Measurements from ENCODE around the gene EDNRB. TPM values are rescaled to one million over a fixed set of nuclear protein-coding genes. Genes with fewer than 3 reads are reported as not detected.

The EDNRB gene
- total and polyA plus RNA-seq, 4 donors: 11.3 to 20.4 (median 14.1) TPM

DNA sequence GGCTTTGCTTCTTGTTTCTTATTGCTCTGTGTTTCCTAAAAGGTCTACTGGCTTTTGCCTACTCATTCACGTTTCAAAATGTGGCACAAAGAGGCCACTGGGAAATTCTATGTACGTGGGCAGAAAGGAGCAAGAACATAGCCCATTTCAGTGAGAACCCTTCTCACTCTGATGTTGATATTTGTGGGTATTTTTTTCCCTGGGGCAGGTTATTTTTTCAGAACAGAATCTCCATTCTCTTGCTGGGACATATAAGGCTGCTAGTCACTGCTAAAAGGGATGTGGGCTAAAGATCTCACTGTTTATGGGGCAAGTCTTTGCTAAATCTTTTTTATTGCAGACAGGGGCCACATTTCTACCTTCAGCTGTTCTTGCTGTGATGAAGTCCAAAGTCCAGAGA is 27.1 kb downstream of the EDNRB start:
- no peak for TF ChIP-seq TAF1 (conservative IDR thresholded peaks at IDR 0.05)
- TF ChIP-seq HNF4A (conservative IDR thresholded peaks at IDR 0.05): no peak
- TF ChIP-seq, protein P1, sequence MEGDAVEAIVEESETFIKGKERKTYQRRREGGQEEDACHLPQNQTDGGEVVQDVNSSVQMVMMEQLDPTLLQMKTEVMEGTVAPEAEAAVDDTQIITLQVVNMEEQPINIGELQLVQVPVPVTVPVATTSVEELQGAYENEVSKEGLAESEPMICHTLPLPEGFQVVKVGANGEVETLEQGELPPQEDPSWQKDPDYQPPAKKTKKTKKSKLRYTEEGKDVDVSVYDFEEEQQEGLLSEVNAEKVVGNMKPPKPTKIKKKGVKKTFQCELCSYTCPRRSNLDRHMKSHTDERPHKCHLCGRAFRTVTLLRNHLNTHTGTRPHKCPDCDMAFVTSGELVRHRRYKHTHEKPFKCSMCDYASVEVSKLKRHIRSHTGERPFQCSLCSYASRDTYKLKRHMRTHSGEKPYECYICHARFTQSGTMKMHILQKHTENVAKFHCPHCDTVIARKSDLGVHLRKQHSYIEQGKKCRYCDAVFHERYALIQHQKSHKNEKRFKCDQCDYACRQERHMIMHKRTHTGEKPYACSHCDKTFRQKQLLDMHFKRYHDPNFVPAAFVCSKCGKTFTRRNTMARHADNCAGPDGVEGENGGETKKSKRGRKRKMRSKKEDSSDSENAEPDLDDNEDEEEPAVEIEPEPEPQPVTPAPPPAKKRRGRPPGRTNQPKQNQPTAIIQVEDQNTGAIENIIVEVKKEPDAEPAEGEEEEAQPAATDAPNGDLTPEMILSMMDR (IDR thresholded peaks at IDR 0.05; ENCODE audit: low read depth, low read length, missing input control): no peak
- TF ChIP-seq, protein P2, sequence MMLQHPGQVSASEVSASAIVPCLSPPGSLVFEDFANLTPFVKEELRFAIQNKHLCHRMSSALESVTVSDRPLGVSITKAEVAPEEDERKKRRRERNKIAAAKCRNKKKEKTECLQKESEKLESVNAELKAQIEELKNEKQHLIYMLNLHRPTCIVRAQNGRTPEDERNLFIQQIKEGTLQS (IDR thresholded peaks at IDR 0.05): no peak
- Histone ChIP-seq H3K4me1 (ENCODE audit: control insufficient read depth in 4 of 4, insufficient read depth in 4 of 4, low read length in 3 of 4) (no peaks in the 10 kb centered on the region), H3K36me3 (ENCODE audit: control insufficient read depth in 4 of 4, insufficient read depth in 3 of 4, low read depth in 1 of 4, low read length in 3 of 4) (no peaks in the 10 kb centered on the region), H3K9me3 (ENCODE audit: control insufficient read depth in 4 of 4, low read length in 3 of 4) (no peaks in the 10 kb centered on the region), H3K9ac (ENCODE audit: low read depth in 1 of 2, low read length in 2 of 2) (no peak overlapping the region), H3K27me3 (ENCODE audit: control insufficient read depth in 4 of 4, insufficient read depth in 4 of 4, low read length in 3 of 4) (no peaks in the 10 kb centered on the region), H3K4me3 (ENCODE audit: low read depth in 1 of 3, low read length in 3 of 3) (no peak overlapping the region), H3K27ac (ENCODE audit: low read depth in 1 of 2, low read length in 2 of 2) (no peak overlapping the region)
- DNase-seq (ENCODE audit: low spot score): no peak
- 51% methylated on average over 2 of the region's 2 CpGs for WGBS

DNA sequence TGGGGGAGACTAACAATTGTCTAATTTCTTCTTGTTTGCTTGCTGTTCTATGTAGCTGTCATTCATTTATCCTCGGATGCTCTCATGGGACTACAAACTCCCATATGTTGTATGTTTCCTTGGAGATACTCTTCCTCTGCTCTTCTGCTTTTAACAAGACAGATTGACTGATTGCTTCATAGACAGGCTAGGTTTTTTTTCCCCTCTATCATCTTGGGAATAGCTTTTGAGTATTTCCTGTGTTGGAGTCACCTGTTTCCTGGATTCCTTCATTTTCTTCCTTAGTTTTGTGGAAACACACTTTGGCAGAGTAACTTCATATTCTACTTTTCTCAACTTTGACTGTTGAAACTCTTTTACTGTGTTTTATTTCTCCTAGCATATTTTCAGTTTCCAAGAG is 27.6 kb downstream of the EDNRB start:
- Histone ChIP-seq H3K4me3 (ENCODE audit: low read depth in 1 of 3, low read length in 3 of 3) (no peak overlapping the region), H3K27ac (ENCODE audit: low read depth in 1 of 2, low read length in 2 of 2) (no peak overlapping the region), H3K9me3 (ENCODE audit: control insufficient read depth in 4 of 4, low read length in 3 of 4) (no peaks in the 10 kb centered on the region), H3K4me1 (ENCODE audit: control insufficient read depth in 4 of 4, insufficient read depth in 4 of 4, low read length in 3 of 4) (no peaks in the 10 kb centered on the region), H3K27me3 (ENCODE audit: control insufficient read depth in 4 of 4, insufficient read depth in 4 of 4, low read length in 3 of 4) (no peaks in the 10 kb centered on the region), H3K9ac (ENCODE audit: low read depth in 1 of 2, low read length in 2 of 2) (no peak overlapping the region), H3K36me3 (ENCODE audit: control insufficient read depth in 4 of 4, insufficient read depth in 3 of 4, low read depth in 1 of 4, low read length in 3 of 4) (no peaks in the 10 kb centered on the region)
- TF ChIP-seq NR2F2 (IDR thresholded peaks at IDR 0.05) (no peak), TAF1 (conservative IDR thresholded peaks at IDR 0.05) (no peak), FOXA2 (IDR thresholded peaks at IDR 0.05) (no peak), JUND (IDR thresholded peaks at IDR 0.05) (no peak), YY1 (IDR thresholded peaks at IDR 0.05) (no peak), FOXA1 (IDR thresholded peaks at IDR 0.05) (no peak), RXRA (IDR thresholded peaks at IDR 0.05) (no peak), GABPA (IDR thresholded peaks at IDR 0.05 in 1 of 2, conservative IDR thresholded peaks at IDR 0.05 in 1 of 2) (no peak), HNF4G (IDR thresholded peaks at IDR 0.05) (no peak), SP1 (IDR thresholded peaks at IDR 0.05) (no peak), EGR1 (IDR thresholded peaks at IDR 0.05; ENCODE audit: low read depth in 2 of 2) (no peak), HNF4A (conservative IDR thresholded peaks at IDR 0.05) (no peak), RAD21 (IDR thresholded peaks at IDR 0.05) (no peak)
- TF ChIP-seq, protein P2 (IDR thresholded peaks at IDR 0.05): no peak
- TF ChIP-seq, protein P3, sequence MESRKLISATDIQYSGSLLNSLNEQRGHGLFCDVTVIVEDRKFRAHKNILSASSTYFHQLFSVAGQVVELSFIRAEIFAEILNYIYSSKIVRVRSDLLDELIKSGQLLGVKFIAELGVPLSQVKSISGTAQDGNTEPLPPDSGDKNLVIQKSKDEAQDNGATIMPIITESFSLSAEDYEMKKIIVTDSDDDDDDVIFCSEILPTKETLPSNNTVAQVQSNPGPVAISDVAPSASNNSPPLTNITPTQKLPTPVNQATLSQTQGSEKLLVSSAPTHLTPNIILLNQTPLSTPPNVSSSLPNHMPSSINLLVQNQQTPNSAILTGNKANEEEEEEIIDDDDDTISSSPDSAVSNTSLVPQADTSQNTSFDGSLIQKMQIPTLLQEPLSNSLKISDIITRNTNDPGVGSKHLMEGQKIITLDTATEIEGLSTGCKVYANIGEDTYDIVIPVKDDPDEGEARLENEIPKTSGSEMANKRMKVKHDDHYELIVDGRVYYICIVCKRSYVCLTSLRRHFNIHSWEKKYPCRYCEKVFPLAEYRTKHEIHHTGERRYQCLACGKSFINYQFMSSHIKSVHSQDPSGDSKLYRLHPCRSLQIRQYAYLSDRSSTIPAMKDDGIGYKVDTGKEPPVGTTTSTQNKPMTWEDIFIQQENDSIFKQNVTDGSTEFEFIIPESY (IDR thresholded peaks at IDR 0.05): no peak
- TF ChIP-seq, protein P4, sequence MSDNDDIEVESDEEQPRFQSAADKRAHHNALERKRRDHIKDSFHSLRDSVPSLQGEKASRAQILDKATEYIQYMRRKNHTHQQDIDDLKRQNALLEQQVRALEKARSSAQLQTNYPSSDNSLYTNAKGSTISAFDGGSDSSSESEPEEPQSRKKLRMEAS (IDR thresholded peaks at IDR 0.05): no peak
- TF ChIP-seq, protein P5, sequence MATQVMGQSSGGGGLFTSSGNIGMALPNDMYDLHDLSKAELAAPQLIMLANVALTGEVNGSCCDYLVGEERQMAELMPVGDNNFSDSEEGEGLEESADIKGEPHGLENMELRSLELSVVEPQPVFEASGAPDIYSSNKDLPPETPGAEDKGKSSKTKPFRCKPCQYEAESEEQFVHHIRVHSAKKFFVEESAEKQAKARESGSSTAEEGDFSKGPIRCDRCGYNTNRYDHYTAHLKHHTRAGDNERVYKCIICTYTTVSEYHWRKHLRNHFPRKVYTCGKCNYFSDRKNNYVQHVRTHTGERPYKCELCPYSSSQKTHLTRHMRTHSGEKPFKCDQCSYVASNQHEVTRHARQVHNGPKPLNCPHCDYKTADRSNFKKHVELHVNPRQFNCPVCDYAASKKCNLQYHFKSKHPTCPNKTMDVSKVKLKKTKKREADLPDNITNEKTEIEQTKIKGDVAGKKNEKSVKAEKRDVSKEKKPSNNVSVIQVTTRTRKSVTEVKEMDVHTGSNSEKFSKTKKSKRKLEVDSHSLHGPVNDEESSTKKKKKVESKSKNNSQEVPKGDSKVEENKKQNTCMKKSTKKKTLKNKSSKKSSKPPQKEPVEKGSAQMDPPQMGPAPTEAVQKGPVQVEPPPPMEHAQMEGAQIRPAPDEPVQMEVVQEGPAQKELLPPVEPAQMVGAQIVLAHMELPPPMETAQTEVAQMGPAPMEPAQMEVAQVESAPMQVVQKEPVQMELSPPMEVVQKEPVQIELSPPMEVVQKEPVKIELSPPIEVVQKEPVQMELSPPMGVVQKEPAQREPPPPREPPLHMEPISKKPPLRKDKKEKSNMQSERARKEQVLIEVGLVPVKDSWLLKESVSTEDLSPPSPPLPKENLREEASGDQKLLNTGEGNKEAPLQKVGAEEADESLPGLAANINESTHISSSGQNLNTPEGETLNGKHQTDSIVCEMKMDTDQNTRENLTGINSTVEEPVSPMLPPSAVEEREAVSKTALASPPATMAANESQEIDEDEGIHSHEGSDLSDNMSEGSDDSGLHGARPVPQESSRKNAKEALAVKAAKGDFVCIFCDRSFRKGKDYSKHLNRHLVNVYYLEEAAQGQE (IDR thresholded peaks at IDR 0.05): no peak
- TF ChIP-seq, protein P1 (IDR thresholded peaks at IDR 0.05; ENCODE audit: low read depth, low read length, missing input control): no peak
- DNase-seq (ENCODE audit: low spot score): no peak
- 49% methylated on average over 1 of the region's 1 CpG for WGBS

Data from liver (tissue), 9 donors.